NCI-H345 treated with DMSO at 0.1 percent for 48 hours (cell line): Measurements from ENCODE around the gene HEXIM2.
"Not testable (repeated sequence)": the region's sequence is repeated elsewhere in the genome, so short reads cannot be mapped to it uniquely, and the experiment has no call there.

ENCODE experiments used
- DNase-seq: peaks from one replicate; lab custom pipeline; 2025; ENCODE audit not compliant: unreplicated experiment; lab: John Stamatoyannopoulos, UW

Gene HEXIM2, protein sequence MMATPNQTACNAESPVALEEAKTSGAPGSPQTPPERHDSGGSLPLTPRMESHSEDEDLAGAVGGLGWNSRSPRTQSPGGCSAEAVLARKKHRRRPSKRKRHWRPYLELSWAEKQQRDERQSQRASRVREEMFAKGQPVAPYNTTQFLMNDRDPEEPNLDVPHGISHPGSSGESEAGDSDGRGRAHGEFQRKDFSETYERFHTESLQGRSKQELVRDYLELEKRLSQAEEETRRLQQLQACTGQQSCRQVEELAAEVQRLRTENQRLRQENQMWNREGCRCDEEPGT

DNA sequence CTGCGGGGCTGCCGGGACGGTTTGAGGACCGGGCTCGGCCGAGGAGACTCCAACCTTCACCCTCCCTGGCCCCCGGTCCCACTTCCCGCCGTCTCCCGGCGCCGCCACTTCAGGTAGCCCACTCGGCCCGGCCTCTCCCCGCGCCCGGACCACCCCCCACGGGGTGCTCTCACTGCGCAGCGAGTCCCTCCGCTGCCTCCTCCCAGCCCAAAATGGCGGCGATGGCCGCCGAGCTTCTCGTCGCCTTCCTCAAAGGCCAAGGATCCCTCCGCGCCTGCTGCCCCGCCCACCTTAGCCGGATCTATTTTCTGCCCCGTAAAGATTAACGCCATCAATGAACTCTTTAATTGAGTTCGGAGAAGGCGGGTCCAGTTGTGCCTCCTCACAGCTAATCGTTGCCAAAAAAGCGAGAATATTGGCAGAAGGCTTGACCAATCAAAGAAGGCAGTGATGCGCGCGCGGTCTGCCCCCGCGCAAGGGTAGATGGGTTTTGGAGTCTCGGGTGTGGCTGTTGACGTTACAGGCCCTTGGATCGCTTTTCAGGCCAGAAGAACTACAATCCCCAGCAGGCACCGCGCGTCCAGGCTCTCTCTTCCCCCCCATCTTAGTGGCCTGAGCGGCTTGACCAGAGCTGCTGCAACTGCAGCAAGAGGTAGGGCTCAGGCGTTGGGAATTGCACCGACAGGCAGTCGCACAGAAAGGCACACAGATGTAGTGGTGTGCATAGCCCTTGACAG lies at the start of gene HEXIM2:
Gene HEXIM2, plus strand, starts transcription at position 588 of the 737 bp plus-strand sequence. CDS start 919 bp downstream, outside the sequence.
- peak; percentile 99 for DNase-seq

GRCh38 chr17:45112559-45113423 lies 48.9 kb upstream of the HEXIM2 start:
- DNase-seq: no peak

DNA sequence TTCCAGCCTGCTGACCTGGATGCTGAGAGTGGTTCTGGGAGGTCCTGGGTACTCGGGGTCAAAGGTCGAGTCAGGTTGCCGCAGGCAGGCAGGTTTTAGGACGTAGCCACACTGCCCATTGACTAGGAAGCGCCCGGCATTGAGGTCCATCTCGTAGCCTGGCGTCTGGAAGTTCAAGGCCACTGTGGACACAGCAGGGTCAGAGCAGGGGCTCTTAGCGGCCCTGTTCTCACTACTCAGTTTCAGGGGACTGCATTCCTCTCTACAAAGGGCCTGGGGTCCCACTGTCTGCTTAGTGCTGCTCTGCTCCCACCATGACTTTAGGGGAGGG lies 48.3 kb upstream of the HEXIM2 start:
- no peak for DNase-seq

GRCh38 chr17:45114117-45114932 lies 47.4 kb upstream of the HEXIM2 start:
- DNase-seq: no peak

- DNase-seq: no peak
These were observed 46.6 kb upstream of the HEXIM2 start for GRCh38 chr17:45115015-45115625.

- no peak for DNase-seq
These were observed 45.8 kb upstream of the HEXIM2 start for GRCh38 chr17:45115871-45116270.

DNA sequence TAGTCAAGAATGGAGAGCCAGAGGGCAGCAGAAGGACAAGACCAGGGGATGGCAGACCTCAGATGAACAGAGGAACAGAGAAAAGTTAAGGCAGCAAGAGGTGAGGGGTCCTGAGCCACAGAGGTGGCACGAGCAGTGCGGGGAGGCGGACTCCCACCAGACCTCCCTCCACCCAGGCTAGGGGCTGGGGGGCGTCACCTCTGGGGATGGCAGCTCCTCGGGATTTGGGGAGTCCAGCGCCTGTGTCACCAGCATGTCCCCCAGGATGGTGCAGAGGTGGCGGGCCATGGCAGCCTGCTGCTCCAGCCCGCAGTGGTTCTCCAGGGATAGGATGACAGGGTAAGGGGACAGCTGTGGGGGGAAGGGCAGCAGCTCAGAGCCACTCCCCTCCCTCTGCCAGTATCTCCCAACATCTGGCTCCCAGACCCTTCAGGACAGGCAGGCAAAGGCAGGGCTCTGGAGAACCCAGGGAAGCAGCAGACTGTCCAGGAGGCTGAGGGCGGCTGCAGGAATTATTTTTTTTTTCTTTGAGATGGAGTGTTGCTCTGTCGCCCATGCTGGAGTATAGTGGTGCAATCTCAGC lies 45.1 kb upstream of the HEXIM2 start:
- no peak for DNase-seq

GRCh38 chr17:45117334-45117733 lies 44.3 kb upstream of the HEXIM2 start:
- DNase-seq: no peak

DNA sequence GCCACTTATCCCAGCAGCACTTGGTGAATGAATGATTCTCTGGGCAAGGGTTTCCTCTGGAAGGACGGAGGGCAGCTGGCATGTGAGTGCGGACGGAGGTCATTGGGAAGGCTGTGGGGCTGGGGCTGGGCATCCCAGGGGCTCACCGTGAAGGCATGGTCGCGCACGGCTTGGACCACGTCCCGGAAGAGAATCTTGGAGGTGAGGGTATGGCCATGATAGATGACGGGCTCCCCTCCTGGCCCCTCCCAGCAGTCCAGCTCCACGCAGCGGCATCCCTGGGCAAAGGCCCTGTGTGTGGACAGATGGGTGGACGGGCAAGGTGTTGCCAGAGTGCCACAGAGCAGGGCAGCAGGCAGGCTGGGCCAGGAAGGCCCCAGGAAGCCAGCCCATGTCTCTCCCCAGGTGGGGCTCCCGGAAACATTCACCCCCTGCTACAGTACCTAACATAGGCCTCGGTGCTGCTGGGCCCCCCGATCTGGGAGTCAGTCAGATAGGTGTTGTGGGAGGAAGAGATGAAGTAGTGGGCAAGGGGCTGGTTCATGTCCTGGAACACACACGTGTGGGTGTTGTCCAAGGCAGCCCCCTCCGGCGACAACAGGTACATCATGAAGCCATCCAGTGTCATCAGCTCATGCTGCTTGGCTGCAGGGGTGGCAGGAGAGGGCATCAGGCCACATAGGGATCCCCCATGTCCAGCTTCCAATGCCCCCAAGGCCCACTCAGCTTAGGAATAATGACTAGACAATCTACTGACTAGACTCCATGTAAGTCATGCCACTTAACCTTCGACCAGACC lies 43.6 kb upstream of the HEXIM2 start:
- no peak for DNase-seq

DNA sequence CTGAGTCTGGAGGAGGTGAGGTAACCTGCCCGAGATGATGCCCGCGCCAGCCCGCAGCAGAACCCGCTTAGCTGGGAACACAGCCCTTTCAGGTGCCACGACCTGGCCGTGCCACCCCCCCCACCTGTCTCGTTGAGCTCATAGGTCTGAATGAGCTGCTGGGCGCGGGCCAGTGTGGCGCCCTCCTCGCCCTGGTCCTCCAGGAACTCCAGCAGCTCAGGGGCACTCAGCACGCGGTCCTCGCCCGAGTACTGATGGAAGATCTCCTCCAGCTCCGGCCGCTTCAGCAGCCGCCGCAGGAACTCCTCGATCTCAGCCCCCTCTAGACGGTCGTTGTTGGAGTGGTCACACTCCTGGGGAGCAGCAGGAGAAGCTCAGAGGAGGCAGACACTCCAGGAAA lies 43.0 kb upstream of the HEXIM2 start:
- DNase-seq: no peak

DNA sequence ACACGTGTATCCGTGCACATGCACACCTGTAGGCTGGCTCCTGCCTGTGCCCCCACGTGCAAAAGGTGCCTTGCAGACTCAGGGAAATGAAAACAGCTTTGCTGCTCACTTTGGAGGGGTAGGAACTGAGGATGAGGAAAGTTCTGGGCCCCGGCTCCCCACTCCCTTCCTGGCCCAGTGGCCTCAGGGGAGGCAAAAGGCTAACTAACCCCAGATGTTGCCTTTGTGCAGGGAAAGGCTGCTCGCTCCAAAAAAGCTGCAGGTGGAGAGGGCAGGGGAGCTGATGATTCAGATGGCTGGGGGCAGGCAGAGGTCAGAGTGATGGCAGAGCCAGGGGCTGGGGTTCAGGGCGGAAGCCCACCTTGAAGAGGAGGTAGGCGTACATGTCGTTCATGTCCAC lies 41.7 kb upstream of the HEXIM2 start:
- DNase-seq: no peak

DNA sequence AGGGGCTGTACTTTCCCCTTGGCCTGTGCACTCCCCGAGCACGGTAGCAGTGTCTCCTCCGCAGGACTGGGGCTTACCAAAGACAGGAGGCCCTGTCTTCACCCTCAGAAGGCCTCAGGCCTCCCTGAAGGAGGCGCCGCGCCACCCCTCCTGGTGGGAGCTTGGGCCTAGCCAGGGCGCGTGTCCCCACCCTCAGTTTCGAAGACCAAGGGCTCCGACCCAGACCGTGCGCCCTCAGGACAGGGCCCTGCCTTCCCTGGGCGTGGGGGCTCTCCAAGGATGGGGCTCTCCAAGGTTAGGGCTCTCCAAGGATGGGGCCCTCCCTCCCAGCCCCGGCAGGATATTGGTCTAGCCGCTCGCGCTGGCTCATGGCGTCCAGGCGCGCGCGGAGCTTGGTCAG lies 41.1 kb upstream of the HEXIM2 start:
- DNase-seq: no peak

GRCh38 chr17:45121055-45121454 lies 40.6 kb upstream of the HEXIM2 start:
- no peak for DNase-seq

- DNase-seq: no peak
These were observed 38.5 kb upstream of the HEXIM2 start for GRCh38 chr17:45123076-45123770.

- no peak for DNase-seq
These were observed 37.5 kb upstream of the HEXIM2 start for GRCh38 chr17:45123930-45124796.

GRCh38 chr17:45124797-45125122 lies 36.9 kb upstream of the HEXIM2 start:
- not testable (repeated sequence) for DNase-seq

DNA sequence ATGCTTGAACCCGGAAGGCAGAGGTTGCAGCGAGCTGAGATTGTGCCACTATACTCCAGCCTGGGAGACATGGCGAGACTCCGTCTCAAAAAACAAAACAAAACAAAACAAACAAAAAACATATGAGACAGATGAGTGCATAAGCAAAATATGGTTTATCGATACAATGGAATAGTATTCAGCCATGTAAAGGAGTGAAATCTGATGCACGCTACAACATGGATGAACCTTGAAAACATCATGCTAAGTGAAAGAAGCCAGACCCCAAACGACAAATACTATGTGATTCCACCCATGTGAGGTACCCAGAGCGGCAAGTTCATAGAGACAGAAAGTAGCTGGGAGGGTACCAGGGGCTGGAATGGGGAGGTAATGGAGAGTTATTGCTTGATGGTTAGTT lies 36.2 kb upstream of the HEXIM2 start:
- DNase-seq: no peak

- no peak for DNase-seq
These were observed 34.5 kb upstream of the HEXIM2 start for GRCh38 chr17:45127207-45127547.
